HG02870 (cell line): ENCODE results near the gene FAM20B.

ENCODE experiments used
- ATAC-seq: cut with Tn5 transposase; IDR thresholded peaks from one replicate; pipeline ENCODE4 v1.9.1; 2021; ENCODE audit warnings: mild to moderate bottlenecking, moderate library complexity; ENCODE audit not compliant: unreplicated experiment

The FAM20B gene

DNA sequence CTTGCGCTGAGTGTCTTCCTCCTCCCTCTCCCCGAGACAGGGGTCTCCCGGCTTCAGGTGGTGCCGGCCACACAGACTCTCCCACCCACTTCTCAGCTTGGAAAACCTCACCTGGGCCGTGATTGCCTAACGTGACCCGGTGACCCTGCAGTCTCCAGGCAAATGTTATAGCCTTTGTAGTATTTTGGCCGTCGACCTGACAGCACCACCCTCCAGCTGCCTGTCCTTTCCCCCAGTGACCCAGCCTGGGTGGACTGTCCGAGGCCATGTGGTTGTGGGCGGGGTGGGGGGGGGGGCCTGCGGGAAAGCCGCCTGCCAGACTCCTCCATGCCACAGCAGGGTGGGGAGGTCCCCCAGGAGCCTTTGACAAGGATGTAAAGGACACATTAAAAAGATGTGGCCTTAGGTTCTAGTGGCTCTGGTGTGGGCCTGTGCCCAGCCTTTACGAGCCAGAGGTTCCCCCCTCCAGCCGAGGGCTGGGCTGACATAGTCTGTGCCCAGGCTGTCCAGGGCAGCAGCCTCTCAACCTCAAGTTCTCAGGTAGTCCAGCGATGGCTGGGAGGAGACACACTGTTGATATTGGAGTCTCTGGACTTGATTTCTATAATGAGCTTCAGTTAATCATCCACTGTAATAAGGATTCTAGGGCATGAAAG, 64.3 kb downstream of the FAM20B start:
- no peak for ATAC-seq

GRCh38 chr1:179090522-179090921, 64.8 kb downstream of the FAM20B start:
- ATAC-seq = no peak

DNA sequence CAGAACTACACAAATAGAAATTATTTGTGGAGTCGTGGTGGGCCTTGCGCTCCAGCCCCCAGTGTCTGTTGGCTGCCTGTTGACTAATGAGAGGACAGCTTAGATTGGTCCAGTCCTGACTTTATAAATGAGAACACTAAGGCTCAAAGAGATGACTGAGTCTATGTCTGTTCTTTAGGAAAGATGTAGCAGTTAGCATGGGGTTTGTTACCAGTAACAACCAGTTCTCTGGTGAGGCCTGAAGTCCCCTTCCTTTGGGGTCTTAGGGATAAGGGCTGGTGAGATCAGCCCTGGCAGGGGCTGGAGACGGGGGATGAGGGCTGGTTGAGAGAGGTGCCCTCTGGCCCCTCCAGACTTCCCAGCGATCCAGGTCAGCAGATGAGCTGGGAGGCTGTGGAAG, 65.2 kb downstream of the FAM20B start:
- no peak for ATAC-seq

GRCh38 chr1:179091691-179092165, 66.0 kb downstream of the FAM20B start:
- ATAC-seq = no peak

- no peak for ATAC-seq
Measured at GRCh38 chr1:179092896-179093461, 67.3 kb downstream of the FAM20B start.

DNA sequence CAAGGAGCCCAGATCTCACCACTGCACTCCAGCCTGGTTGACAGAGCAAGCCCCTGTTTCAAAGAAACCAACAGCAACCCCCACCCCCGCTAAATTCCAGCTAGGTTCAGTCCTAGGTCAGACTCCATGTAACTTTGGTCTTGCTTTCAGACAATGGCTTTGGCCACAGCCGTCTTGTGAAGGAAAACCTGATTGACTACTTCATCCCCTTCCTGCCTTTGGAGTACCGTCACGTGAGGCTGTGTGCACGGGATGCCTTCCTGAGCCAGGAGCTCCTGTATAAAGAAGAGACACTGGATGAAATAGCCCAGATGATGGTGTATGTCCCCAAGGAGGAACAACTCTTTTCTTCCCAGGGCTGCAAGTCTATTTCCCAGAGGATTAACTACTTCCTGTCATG, 69.1 kb downstream of the FAM20B start:
- ATAC-seq = no peak

GRCh38 chr1:179095377-179095776, 69.7 kb downstream of the FAM20B start:
- ATAC-seq = no peak

- no peak for ATAC-seq
Measured at GRCh38 chr1:179095924-179096323, 70.2 kb downstream of the FAM20B start.

GRCh38 chr1:179099891-179100290, 74.2 kb downstream of the FAM20B start:
- no peak for ATAC-seq

DNA sequence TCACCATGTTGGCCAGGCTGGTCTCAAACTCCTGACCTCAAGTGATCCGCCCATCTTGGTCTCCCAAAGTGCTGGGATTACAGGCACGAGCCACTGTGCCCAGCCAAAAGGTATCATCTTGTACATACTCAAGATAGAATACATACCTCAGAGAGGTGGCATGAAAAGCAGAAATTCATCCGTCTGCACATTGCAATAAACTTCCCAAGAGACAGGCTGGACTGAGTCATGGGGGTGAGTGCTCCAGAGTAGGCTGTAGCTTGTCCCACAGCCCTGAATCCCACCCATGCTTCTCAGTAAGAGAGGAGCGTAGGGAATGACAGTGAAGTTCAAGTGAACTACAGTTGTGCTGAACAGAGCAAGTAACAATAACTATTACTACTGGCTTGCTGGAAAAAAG, 75.9 kb downstream of the FAM20B start:
- ATAC-seq = no peak

DNA sequence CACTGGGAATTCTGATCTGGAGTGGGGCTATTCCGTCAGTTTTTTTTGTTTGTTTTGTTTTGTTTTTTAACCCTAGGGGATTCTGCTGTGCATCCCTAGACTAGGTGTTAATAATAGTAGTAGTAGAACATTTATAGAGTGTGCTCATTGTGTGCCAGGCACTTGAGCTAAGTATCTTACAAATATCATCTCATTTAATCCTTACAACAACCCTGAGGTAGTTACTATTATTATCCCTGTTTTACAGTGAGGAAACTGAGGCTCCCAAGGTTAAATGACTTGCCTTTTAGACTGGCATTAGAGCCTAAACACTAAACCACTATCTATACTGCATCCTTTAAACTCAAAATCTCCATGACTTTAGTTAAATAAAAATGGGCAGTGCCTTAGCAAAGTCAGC, 78.3 kb downstream of the FAM20B start:
- no peak for ATAC-seq

DNA sequence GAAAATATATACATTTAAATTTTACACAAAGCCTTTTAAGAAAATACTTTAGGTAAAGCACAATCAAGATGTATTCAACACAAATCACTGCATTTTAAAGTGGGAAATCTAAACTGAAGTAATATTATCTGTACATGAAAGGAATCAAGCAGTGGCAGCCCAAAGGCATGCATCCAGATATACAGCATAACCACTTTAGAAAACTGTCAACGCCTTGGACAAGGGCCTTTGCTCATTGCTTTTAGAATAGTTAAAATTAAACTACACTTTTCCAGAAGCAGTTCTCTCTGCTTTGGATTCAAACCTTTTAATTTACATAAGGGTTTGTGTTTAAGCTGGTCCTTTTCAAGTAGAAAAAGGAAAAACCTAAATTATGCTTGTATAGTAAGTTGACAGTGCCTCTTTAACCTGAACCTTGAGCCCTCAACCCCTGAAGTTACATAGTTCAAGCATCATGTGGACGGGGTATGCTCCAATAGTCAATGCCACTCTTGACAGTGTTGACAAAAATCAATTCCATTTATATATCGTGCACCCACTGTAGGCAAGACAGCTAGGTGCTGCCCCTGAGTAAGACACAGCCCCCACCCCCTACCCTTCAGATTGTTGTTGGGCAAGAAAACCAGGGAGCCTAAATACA, 79.0 kb downstream of the FAM20B start:
- ATAC-seq = no peak

DNA sequence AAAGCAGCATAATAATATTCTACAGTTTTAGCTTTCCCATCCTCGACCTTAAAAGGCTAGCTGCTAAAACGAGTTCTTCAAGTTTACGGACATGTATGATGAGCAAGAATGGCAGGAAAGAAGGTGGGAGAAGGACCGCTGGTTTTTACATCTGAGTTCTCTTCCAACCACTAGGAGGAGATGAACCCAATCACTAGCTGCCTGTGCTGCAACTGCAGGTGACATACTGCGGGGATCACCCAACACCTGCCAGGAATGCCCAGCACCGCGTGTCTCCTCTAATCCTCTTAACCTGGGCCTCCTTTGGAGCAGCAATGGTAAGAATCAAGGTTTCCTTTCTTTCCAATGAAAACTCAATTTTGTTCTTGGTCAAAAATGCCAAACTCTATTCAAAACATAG, 79.7 kb downstream of the FAM20B start:
- no peak for ATAC-seq

DNA sequence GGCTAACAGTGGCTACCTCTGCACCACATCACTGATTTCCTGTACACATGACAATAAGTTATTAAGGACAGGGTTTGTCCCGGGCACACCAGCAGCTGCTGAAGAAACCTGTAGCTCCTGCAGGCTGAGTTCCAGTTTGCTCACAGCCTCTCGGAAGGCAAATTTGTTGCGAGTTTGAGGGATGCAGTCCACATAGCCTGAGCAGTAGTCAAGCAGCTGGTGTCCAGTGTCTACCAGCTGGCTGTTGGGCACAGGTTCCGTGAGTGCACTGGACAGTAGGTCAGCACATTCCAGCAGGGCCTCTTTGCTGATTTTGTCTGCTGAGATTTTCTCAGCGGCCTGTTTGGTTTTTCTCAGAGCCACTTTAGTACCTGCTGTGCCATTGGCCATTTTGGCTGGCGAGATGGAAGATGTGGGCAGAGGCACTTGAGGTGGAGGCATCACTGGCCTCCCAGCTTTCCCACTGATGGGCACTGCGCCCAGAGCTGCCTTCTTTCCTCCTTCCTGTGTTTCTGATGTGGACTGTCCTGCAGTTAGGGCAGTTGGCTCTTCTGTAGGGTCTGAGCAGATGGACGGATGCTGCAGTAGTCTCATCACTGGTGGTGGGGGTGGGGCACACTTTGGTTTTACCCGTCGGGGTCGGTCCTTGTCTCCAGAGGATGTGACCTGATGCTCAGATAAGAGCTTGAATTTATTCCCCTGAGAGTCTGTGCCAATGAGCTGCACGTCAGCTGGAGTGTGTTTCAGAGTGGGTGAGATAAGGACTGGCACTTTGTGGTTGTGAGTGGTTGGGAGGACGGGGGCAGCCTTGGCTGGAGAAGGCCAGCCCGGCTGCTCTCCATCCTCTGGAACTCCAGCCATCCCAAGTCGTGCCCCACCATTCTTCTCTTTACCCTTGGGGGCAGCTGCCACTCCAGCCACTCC, 82.3 kb downstream of the FAM20B start:
- ATAC-seq = no peak

DNA sequence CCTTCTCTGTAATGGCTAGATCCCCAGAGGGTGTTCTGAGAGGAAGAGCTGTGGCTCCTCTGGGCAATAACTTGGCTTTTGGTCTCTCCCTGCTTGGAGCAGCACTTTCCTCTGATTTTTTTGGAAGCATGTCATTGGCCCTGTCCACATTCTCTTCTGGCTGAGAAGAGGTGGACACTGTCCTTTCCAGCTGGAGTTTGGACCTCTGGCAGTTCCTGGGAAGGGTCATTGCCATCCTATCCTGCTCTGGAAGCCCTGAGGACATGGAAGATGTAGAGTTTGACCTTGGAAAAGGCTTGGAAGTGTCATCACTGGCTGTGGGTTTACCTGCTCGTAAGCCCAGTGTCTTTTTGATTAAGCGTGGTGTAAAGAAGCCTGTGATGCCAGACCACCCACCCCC, 83.0 kb downstream of the FAM20B start:
- ATAC-seq = no peak

DNA sequence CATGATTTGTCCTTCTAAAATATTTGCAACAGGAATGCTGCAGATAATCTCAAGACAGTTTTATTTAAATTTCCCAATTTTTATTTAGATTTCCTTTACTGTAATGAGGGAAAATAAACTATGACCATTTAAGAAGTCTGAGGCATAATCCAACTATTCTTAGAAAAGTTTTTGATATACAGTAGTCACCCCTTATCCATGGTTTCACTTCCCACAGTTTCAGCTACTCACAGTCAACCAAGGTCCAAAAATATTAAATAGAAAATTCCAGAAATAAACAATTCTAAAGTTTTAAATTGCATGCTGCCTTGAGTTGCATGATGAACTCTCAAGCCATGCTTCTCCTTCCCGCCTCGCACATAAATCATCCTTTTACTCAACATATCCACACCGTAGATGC, 89.5 kb downstream of the FAM20B start:
- ATAC-seq = no peak

DNA sequence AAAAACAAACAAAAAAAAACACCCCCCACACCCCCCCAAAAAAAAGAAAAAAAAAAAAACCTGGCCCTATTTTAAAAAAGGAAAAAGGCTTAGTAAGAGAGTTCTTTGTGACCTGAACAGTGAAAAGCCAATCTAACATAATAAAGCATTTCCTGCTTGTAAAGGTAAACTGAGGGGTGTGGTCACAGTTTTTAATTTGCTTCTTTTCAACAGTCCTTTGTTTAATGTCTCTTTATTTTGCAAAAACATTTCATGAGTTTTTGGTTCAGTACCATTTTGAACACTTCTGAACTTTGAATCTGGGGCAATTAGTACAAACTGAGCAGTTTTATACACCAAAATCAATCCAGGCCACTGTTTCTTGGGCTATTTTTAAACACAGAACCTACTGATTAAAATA, 93.8 kb downstream of the FAM20B start:
- ATAC-seq = no peak

- ATAC-seq = no peak
Measured at GRCh38 chr1:179120736-179121135, 95.0 kb downstream of the FAM20B start.

DNA sequence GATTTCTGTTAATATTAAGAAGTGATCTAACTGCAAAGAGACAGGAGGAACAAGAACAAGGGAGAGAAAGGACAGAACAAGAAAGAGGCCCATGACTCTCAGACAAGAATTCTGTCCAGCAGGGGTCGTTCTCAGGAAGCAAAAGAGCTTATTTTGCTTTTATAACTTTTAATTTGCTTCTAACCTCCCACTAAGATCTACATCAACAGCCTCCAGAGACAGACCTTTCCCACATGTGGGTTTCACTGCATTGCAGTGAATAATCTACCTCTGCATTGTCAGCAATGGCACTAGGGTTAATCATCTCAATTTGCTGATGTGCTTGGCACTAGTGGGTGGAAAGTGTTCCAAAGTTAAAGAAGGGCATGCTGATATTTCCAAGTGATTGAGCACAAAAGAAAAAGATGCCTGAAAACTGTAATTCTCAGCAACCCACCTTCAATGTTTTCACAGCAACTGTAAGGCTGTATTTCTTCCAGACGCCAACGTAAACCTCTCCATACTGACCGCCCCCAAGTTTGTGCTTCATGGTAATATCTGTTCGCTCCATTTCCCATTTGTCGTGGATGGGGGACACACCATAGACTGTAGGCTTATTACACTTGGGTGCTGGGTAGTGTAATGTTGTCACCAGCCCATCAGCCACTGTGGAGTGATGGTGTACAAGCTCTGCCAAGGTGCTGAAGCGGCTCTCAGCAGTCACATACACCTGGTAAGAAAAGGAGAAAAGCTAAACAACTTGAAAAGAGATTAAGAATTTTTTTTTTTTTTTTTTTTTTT, 95.7 kb downstream of the FAM20B start:
- ATAC-seq = no peak

GRCh38 chr1:179124873-179125272, 99.2 kb downstream of the FAM20B start:
- ATAC-seq = no peak
